HEK293 (cell line): ENCODE data around the gene MARK4.

Experiments used
- CTCF ChIA-PET: fragments of 350-600 bp; formaldehyde crosslinking; extraction: SDS; loops from one replicate; lab custom pipeline; 2021; ENCODE audit warnings: antibody characterized with exemption; lab: Yijun Ruan, JAX
- POLR2A ChIA-PET: fragments of 300-600 bp; formaldehyde crosslinking; extraction: SDS; loops from one replicate; lab custom pipeline; 2020; ENCODE audit warnings: antibody characterized with exemption, inconsistent platforms; lab: Yijun Ruan, JAX
- H3K27ac ChIP-seq: fragments of 200-500 bp; sonication (Bioruptor generic); 2 replicates; pipeline ENCODE4 v1.5.1; 2014; ENCODE audit warnings: low read depth, low read length, control low read depth, inconsistent platforms; ENCODE audit errors: extremely low read depth
- H3K36me3 ChIP-seq, 2 experiments: fragments of 200-500 bp in 1 of 2; sonication (Bioruptor generic) in 1 of 2; 1 replicate in 1 of 2; 2 replicates in 1 of 2; pipeline ENCODE4 v1.5.1; 2014 to 2017; ENCODE audit warnings: inconsistent platforms in 2 of 2, low read length in 2 of 2; ENCODE audit not compliant: control insufficient read depth in 2 of 2, insufficient read depth in 1 of 2
- H3K4me1 ChIP-seq: fragments of 200-500 bp; sonication (Bioruptor generic); 2 replicates; pipeline ENCODE4 v1.5.1; 2014; ENCODE audit warnings: mild to moderate bottlenecking, low read length, inconsistent platforms; ENCODE audit not compliant: control insufficient read depth, insufficient read depth
- H3K4me3 ChIP-seq: 2 replicates; pipeline ENCODE4 v1.5.1; 2011; ENCODE audit warnings: low read depth, mild to moderate bottlenecking, control low read depth, low read length, moderate library complexity
- H3K9me3 ChIP-seq: fragments of 200-500 bp; sonication (Bioruptor generic); 2 replicates; pipeline ENCODE4 v1.5.1; 2014; ENCODE audit warnings: low read depth, low read length, inconsistent platforms; ENCODE audit not compliant: control insufficient read depth, insufficient read depth
- BCL11A ChIP-seq: fragments of 450-650 bp; formaldehyde crosslinking; IDR thresholded peaks from 2 replicates; pipeline ENCODE4 v1.5.1; 2016; ENCODE audit warnings: low read depth, missing biosample characterization, missing genetic modification characterization
- PRDM10 ChIP-seq: fragments of 450-650 bp; formaldehyde crosslinking; IDR thresholded peaks from 2 replicates; pipeline ENCODE4 v1.5.1; 2016; ENCODE audit warnings: missing biosample characterization, missing genetic modification characterization
- REPIN1 ChIP-seq: fragments of 450-650 bp; formaldehyde crosslinking; IDR thresholded peaks from 2 replicates; pipeline ENCODE4 v1.5.1; 2017; ENCODE audit warnings: missing biosample characterization, missing genetic modification characterization, low read depth
- SETDB1 ChIP-seq: IDR thresholded peaks from one replicate; pipeline ENCODE4 v1.6.1; 2017; ENCODE audit warnings: mild to moderate bottlenecking, low read length, moderate library complexity, mixed read lengths; ENCODE audit not compliant: insufficient read length
- SP2 ChIP-seq: fragments of 450-650 bp; formaldehyde crosslinking; IDR thresholded peaks from 2 replicates; pipeline ENCODE4 v1.5.1; 2016; ENCODE audit warnings: missing biosample characterization, missing genetic modification characterization
- ZBTB21 ChIP-seq: fragments of 450-650 bp; formaldehyde crosslinking; IDR thresholded peaks from 2 replicates; pipeline ENCODE4 v1.5.1; 2017; ENCODE audit warnings: missing biosample characterization, missing genetic modification characterization
- ZNF140 ChIP-seq: fragments of 450-650 bp; formaldehyde crosslinking; IDR thresholded peaks from 2 replicates; pipeline ENCODE4 v1.5.1; 2016; ENCODE audit warnings: missing biosample characterization, missing genetic modification characterization
- ZNF341 ChIP-seq: fragments of 450-650 bp; formaldehyde crosslinking; IDR thresholded peaks from 2 replicates; pipeline ENCODE4; 2016; ENCODE audit warnings: low read depth, missing biosample characterization, missing genetic modification characterization
- ZNF366 ChIP-seq: fragments of 450-650 bp; formaldehyde crosslinking; conservative IDR thresholded peaks from 2 replicates; pipeline ENCODE4 v1.5.1; 2016; ENCODE audit warnings: missing biosample characterization, missing genetic modification characterization
- ZNF391 ChIP-seq: fragments of 450-650 bp; formaldehyde crosslinking; IDR thresholded peaks from 2 replicates; pipeline ENCODE4 v1.5.1; 2016; ENCODE audit warnings: low read depth, missing biosample characterization, missing genetic modification characterization, borderline replicate concordance
- ZNF416 ChIP-seq: fragments of 450-650 bp; formaldehyde crosslinking; IDR thresholded peaks from 2 replicates; pipeline ENCODE4 v1.5.1; 2016; ENCODE audit warnings: missing biosample characterization, missing genetic modification characterization
- ZNF513 ChIP-seq: fragments of 450-650 bp; IDR thresholded peaks from 2 replicates; pipeline ENCODE4 v1.5.1; 2018; ENCODE audit warnings: missing biosample characterization, missing genetic modification characterization
- ZNF560 ChIP-seq: fragments of 450-650 bp; formaldehyde crosslinking; IDR thresholded peaks from 2 replicates; pipeline ENCODE4 v1.5.1; 2017; ENCODE audit warnings: missing biosample characterization, missing genetic modification characterization, borderline replicate concordance
- ZNF580 ChIP-seq: fragments of 450-650 bp; formaldehyde crosslinking; IDR thresholded peaks from 2 replicates; pipeline ENCODE4 v1.5.1; 2016; ENCODE audit warnings: missing biosample characterization, missing genetic modification characterization
- ZNF600 ChIP-seq: fragments of 450-650 bp; formaldehyde crosslinking; IDR thresholded peaks from 2 replicates; pipeline ENCODE4 v1.5.1; 2016; ENCODE audit warnings: missing biosample characterization, missing genetic modification characterization
- ZNF626 ChIP-seq: fragments of 450-650 bp; sonication (Bioruptor Pico); formaldehyde crosslinking; IDR thresholded peaks from 2 replicates; pipeline ENCODE4 v1.5.1; 2018; ENCODE audit warnings: missing biosample characterization, missing genetic modification characterization, inconsistent platforms
- ZNF785 ChIP-seq: fragments of 450-650 bp; formaldehyde crosslinking; IDR thresholded peaks from 2 replicates; pipeline ENCODE4 v1.5.1; 2016; ENCODE audit warnings: missing biosample characterization, missing genetic modification characterization
- ZNF792 ChIP-seq: fragments of 450-650 bp; formaldehyde crosslinking; IDR thresholded peaks from 2 replicates; pipeline ENCODE4 v1.5.1; 2016; ENCODE audit warnings: missing biosample characterization, missing genetic modification characterization
- TF ChIP-seq, protein P1 (sequence below): fragments of 450-650 bp; formaldehyde crosslinking; IDR thresholded peaks from 2 replicates; pipeline ENCODE4 v1.5.1; 2016; ENCODE audit warnings: missing biosample characterization, missing genetic modification characterization
- TF ChIP-seq, protein P2 (sequence below): fragments of 450-650 bp; formaldehyde crosslinking; IDR thresholded peaks from 2 replicates; pipeline ENCODE4 v1.5.1; 2016; ENCODE audit warnings: missing biosample characterization, missing genetic modification characterization, borderline replicate concordance

MARK4 gene

DNA sequence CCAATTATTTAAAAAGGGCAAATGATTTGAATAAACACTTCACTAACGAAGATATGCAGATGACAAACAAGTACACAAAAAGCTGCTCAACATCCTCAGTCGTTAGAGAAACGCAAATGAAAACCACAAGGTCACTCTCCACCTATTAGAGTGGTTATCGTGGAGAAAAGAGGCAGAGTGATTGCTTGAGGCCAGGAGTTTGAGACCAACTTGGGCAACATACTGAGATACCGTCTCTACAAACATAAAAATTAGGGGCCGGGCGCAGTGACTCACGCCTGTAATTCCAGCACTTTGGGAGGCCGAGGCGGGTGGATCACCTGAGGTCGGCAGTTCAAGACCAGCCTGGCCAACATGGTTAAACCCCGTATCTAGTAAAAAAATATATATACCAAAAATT lies 45.3 kb upstream of the MARK4 start (continued):
- TF ChIP-seq ZNF140 (tag by site-specific recombination) (no peak), BCL11A (no peak), ZNF391 (no peak), PRDM10 (tag by site-specific recombination) (no peak), ZNF580 (no peak), SETDB1 (no peak), ZNF560 (tag by site-specific recombination) (no peak)
- TF ChIP-seq, protein P1, sequence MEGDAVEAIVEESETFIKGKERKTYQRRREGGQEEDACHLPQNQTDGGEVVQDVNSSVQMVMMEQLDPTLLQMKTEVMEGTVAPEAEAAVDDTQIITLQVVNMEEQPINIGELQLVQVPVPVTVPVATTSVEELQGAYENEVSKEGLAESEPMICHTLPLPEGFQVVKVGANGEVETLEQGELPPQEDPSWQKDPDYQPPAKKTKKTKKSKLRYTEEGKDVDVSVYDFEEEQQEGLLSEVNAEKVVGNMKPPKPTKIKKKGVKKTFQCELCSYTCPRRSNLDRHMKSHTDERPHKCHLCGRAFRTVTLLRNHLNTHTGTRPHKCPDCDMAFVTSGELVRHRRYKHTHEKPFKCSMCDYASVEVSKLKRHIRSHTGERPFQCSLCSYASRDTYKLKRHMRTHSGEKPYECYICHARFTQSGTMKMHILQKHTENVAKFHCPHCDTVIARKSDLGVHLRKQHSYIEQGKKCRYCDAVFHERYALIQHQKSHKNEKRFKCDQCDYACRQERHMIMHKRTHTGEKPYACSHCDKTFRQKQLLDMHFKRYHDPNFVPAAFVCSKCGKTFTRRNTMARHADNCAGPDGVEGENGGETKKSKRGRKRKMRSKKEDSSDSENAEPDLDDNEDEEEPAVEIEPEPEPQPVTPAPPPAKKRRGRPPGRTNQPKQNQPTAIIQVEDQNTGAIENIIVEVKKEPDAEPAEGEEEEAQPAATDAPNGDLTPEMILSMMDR (tag by site-specific recombination), result no peak

GRCh38 chr19:45206328-45206727 lies 44.7 kb upstream of the MARK4 start:
- Histone ChIP-seq H3K36me3 (no peaks in the 10 kb centered on the region; a peak in 1 of 3 replicates), H3K4me1 (no peaks in the 10 kb centered on the region), H3K4me3 (no peak overlapping the region)
- POLR2A ChIA-PET, result no interaction called here
- CTCF ChIA-PET, result interaction anchor here (0.6 to 0.8 kb wide), 3 partner anchors 19 to 334 kb away, joined by 3 to 4 read pairs (median 3); no protein-coding TSS in a partner anchor
- TF ChIP-seq ZNF366 (tag by site-specific recombination), result no peak
- TF ChIP-seq ZNF600 (tag by site-specific recombination), result no peak
- no peak for TF ChIP-seq ZNF792 (tag by site-specific recombination)
- TF ChIP-seq ZNF513 (tag by site-specific recombination), result no peak
- no peak for TF ChIP-seq ZNF416 (tag by site-specific recombination)
- no peak for TF ChIP-seq ZNF785 (tag by site-specific recombination)
- TF ChIP-seq, protein P2, sequence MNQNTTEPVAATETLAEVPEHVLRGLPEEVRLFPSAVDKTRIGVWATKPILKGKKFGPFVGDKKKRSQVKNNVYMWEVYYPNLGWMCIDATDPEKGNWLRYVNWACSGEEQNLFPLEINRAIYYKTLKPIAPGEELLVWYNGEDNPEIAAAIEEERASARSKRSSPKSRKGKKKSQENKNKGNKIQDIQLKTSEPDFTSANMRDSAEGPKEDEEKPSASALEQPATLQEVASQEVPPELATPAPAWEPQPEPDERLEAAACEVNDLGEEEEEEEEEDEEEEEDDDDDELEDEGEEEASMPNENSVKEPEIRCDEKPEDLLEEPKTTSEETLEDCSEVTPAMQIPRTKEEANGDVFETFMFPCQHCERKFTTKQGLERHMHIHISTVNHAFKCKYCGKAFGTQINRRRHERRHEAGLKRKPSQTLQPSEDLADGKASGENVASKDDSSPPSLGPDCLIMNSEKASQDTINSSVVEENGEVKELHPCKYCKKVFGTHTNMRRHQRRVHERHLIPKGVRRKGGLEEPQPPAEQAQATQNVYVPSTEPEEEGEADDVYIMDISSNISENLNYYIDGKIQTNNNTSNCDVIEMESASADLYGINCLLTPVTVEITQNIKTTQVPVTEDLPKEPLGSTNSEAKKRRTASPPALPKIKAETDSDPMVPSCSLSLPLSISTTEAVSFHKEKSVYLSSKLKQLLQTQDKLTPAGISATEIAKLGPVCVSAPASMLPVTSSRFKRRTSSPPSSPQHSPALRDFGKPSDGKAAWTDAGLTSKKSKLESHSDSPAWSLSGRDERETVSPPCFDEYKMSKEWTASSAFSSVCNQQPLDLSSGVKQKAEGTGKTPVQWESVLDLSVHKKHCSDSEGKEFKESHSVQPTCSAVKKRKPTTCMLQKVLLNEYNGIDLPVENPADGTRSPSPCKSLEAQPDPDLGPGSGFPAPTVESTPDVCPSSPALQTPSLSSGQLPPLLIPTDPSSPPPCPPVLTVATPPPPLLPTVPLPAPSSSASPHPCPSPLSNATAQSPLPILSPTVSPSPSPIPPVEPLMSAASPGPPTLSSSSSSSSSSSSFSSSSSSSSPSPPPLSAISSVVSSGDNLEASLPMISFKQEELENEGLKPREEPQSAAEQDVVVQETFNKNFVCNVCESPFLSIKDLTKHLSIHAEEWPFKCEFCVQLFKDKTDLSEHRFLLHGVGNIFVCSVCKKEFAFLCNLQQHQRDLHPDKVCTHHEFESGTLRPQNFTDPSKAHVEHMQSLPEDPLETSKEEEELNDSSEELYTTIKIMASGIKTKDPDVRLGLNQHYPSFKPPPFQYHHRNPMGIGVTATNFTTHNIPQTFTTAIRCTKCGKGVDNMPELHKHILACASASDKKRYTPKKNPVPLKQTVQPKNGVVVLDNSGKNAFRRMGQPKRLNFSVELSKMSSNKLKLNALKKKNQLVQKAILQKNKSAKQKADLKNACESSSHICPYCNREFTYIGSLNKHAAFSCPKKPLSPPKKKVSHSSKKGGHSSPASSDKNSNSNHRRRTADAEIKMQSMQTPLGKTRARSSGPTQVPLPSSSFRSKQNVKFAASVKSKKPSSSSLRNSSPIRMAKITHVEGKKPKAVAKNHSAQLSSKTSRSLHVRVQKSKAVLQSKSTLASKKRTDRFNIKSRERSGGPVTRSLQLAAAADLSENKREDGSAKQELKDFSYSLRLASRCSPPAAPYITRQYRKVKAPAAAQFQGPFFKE (tag by site-specific recombination), result no peak
- TF ChIP-seq ZNF626 (tag by site-specific recombination), result no peak
- TF ChIP-seq REPIN1 (tag by site-specific recombination), result no peak
- TF ChIP-seq ZNF341 (tag by site-specific recombination), result no peak
- no peak for TF ChIP-seq ZBTB21 (tag by site-specific recombination)
- no peak for TF ChIP-seq SP2
- TF ChIP-seq, all 188 proteins: peak for 0
- Histone ChIP-seq H3K27ac (no peak overlapping the region), H3K9me3 (no peaks in the 10 kb centered on the region)
